Erythroblast (primary cell): ENCODE results near the gene PIGC.

Experiments used
- DNase-seq, 2 experiments: peaks; one replicate each; lab custom pipeline; 2025; lab: John Stamatoyannopoulos, UW
- GATA1 ChIP-seq: IDR thresholded peaks from 2 replicates; pipeline ENCODE4 v1.6.1; 2011; ENCODE audit warnings: low read depth, mild to moderate bottlenecking, control low read depth, low read length, moderate library complexity
- POLR2A ChIP-seq: IDR thresholded peaks from 2 replicates; pipeline ENCODE4 v1.6.1; 2011; ENCODE audit warnings: mild to moderate bottlenecking, low read length

The PIGC gene

GRCh38 chr1:172394811-172395210 lies 49.1 kb downstream of the PIGC start:
- TF ChIP-seq POLR2A, result no peak
- TF ChIP-seq GATA1, result no peak
- no peak for DNase-seq

DNA sequence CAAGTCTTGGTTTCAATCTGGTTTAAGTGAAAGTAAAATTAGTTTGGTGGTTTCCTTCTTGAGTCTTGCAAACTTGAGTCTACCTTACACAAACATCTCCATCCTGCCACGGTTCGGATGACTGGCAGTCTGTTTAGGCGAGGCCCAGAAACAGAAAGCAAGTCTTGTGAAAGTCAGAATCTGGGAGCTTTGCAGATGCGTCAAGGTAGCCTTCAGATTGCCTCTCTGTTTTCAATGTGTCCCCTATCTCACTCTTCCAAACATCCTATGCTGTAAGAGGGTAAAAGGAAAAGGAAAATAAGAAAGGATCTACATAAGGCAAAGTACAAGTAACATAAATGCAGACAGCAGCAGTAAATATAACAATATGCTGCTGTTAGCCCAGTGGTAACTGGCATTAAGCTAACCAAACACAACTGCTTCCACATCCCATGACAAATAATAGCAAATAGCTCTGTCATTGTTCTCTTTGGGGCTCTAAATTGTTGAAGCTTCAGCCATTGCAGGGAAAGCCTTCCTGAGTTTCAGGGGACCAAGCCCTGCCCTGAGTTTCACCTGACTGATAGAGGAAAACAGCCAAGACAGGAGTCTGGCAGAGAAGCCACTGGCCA lies 49.6 kb downstream of the PIGC start:
- TF ChIP-seq POLR2A (no peak), GATA1 (no peak)
- DNase-seq, result no peak

DNA sequence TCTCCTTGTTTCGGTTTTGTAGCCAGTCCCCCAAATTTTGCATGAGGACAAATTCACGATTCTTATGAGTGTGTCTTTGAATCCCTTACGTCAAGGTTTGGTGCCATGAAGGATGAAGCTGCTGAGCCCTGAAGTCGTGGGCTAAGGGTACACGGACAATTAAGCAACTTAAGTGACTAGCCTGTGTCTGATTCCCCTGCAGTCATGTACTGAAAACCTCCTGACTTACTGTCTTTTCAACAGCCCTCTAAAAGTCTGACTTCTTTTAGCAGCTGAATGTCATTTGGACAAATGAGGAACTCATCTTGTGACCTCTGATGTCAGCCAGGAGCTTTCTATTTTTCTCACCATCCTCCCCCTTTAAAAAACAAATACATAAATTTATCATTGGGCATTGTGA lies 50.5 kb downstream of the PIGC start:
- DNase-seq, result no peak
- TF ChIP-seq POLR2A (no peak), GATA1 (no peak)

- no peak for TF ChIP-seq POLR2A
- no peak for TF ChIP-seq GATA1
- no peak for DNase-seq
Measured at GRCh38 chr1:172391976-172392375, 51.9 kb downstream of the PIGC start.
